AG09309 (cell line): ENCODE results near the gene UTRN.

Experiments used
- DNase-seq: peaks from one replicate; pipeline ENCODE4 v3.0.0-alpha.2; 2010; ENCODE audit warnings: low read depth
- H3K4me3 ChIP-seq: 2 replicates; pipeline ENCODE4 v1.5.1; 2011; ENCODE audit warnings: mild to moderate bottlenecking, low read depth, low read length, moderate library complexity; ENCODE audit not compliant: control insufficient read depth
- CTCF ChIP-seq: IDR thresholded peaks from 2 replicates; pipeline ENCODE4 v1.5.1; 2011; ENCODE audit warnings: mild to moderate bottlenecking, low read depth, low read length, inconsistent platforms; ENCODE audit not compliant: insufficient read depth, control insufficient read depth; ENCODE audit errors: missing control alignments

Gene UTRN

DNA sequence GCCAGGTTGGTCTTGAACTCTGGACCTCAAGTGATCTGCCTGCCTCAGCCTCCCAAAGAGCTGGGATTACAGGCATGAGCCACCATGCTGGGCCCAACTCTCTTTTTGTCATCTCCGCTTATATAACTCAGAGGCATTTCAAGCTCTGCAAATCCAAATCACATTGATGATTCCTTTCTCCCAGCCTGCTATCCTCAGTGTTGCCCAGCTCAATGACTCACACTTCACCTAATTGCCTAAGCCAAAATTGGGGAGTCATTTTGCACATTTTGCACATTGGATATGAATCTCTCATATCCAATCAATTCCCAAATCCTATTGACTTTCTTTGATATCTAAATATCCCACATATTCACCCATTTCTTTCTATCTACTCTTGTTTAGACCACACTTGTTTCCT, 3.9 kb downstream of the UTRN start:
- TF ChIP-seq CTCF: no peak
- no peak for DNase-seq
- H3K4me3 ChIP-seq: no peak overlapping the region

GRCh38 chr6:144292372-144292771, 7.2 kb downstream of the UTRN start:
- no peak overlapping the region for H3K4me3 ChIP-seq
- no peak for DNase-seq
- no peak for TF ChIP-seq CTCF

- peak; percentile 77 for DNase-seq
- no peak overlapping the region for H3K4me3 ChIP-seq
- no peak for TF ChIP-seq CTCF
These were observed 8.9 kb downstream of the UTRN start for GRCh38 chr6:144294016-144294415.

GRCh38 chr6:144295211-144295610, 10.1 kb downstream of the UTRN start:
- no peak for DNase-seq
- TF ChIP-seq CTCF: no peak
- no peak overlapping the region for H3K4me3 ChIP-seq

- no peak for TF ChIP-seq CTCF
- DNase-seq: no peak
- H3K4me3 ChIP-seq: no peak overlapping the region
These were observed 11.0 kb downstream of the UTRN start for GRCh38 chr6:144295981-144296767.

DNA sequence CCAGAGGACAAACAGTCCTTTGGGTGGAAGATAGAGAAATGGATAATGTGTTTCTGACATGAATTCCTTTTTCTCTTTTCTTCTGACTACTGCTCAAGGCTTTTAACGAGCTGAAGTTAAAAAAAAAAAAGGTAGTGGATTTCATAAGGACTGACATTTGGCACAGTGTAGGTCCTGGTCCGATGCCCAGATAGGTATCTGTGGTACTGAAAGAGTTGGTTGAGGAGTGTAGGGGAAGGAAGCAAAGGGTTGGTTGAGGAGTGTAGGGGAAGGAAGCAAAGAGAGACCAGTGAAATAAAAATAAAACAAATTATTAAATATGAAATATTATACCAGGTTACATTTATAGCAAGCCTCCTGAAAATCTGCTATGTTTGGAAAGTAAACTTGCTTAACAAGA, 11.8 kb downstream of the UTRN start:
- no peak for DNase-seq
- H3K4me3 ChIP-seq: no peak overlapping the region
- no peak for TF ChIP-seq CTCF
